ENCODE data around the gene GPR107. TPM values are rescaled to one million over a fixed set of nuclear protein-coding genes. Genes with fewer than 3 reads are reported as not detected.

Gene GPR107
- total RNA-seq, 4 donors from 2014 or later, result 13.5 to 20.7 (median 17.5) TPM

- Histone ChIP-seq H3K27me3 (no peaks in the 10 kb centered on the region), H3K36me3 (peaks cover 0 to 17% of the 10 kb centered on the region in 2 donors), H3K27ac (peak overlapping the region in 1 of 4 donors; percentile 47), H3K4me3 (no peak overlapping the region), H3K4me1 (peaks cover 15 to 21% of the 10 kb centered on the region in 2 donors), H3K9me3 (no peaks in the 10 kb centered on the region)
- intact Hi-C loops (cut with DNase I; ENCODE audit: low total_unique reads) (no loop called here), in situ Hi-C loops (cut with MboI; ENCODE audit: low sequenced_read_pairs in 4 of 4) (loop anchor here in 1 of 4 donors (25.0 kb wide), 1 partner anchor 185 kb away; no protein-coding TSS in a partner anchor)
- ATAC-seq (no peak), DNase-seq (no peak)
- TF ChIP-seq CTCF (IDR thresholded peaks at IDR 0.05 in 4 of 5, conservative IDR thresholded peaks at IDR 0.05 in 1 of 5) (no peak), POLR2A (IDR thresholded peaks at IDR 0.05) (no peak)
These were observed 19.0 kb downstream of the GPR107 start for GRCh38 chr9:130072515-130073235.

GRCh38 chr9:130073373-130073772 is 19.7 kb downstream of the GPR107 start:
- intact Hi-C loops (cut with DNase I; ENCODE audit: low total_unique reads) (no loop called here), in situ Hi-C loops (cut with MboI; ENCODE audit: low sequenced_read_pairs in 4 of 4) (loop anchor here in 1 of 4 donors (25.0 kb wide), 1 partner anchor 186 kb away; no protein-coding TSS in a partner anchor)
- Histone ChIP-seq H3K36me3 (peaks cover 0 to 22% of the 10 kb centered on the region in 2 donors), H3K27ac (peak overlapping the region in 2 of 4 donors; percentile 40 to 47), H3K4me3 (no peak overlapping the region), H3K27me3 (no peaks in the 10 kb centered on the region), H3K9me3 (no peaks in the 10 kb centered on the region), H3K4me1 (peaks cover 14 to 21% of the 10 kb centered on the region in 2 donors)
- DNase-seq (no peak), ATAC-seq (no peak)
- TF ChIP-seq POLR2A (IDR thresholded peaks at IDR 0.05) (no peak), CTCF (IDR thresholded peaks at IDR 0.05 in 4 of 5, conservative IDR thresholded peaks at IDR 0.05 in 1 of 5) (no peak)

- ATAC-seq, result no peak
- H3K4me1 ChIP-seq, result peaks cover 2 to 10% of the 10 kb centered on the region in 2 donors
- no peaks in the 10 kb centered on the region for H3K9me3 ChIP-seq
- H3K36me3 ChIP-seq, result peaks cover 4 to 60% of the 10 kb centered on the region in 2 donors
- TF ChIP-seq CTCF (IDR thresholded peaks at IDR 0.05 in 4 of 5, conservative IDR thresholded peaks at IDR 0.05 in 1 of 5) (no peak), POLR2A (IDR thresholded peaks at IDR 0.05) (no peak)
- H3K27ac ChIP-seq, result no peak overlapping the region
- DNase-seq, result no peak
- H3K27me3 ChIP-seq, result no peaks in the 10 kb centered on the region
- intact Hi-C loops (cut with DNase I; ENCODE audit: low total_unique reads), result no loop called here
- in situ Hi-C loops (cut with MboI; ENCODE audit: low sequenced_read_pairs in 4 of 4), result loop anchor here in 1 of 4 donors (25.0 kb wide), 1 partner anchor 191 kb away; no protein-coding TSS in a partner anchor
- H3K4me3 ChIP-seq, result no peak overlapping the region
These were observed 24.8 kb downstream of the GPR107 start for GRCh38 chr9:130078547-130078946.

GRCh38 chr9:130084337-130084736 is 30.6 kb downstream of the GPR107 start:
- ATAC-seq (no peak), DNase-seq (no peak)
- in situ Hi-C loops (cut with MboI; ENCODE audit: low sequenced_read_pairs in 4 of 4), result loop anchor here in 1 of 4 donors (25.0 kb wide), 1 partner anchor 197 kb away; no protein-coding TSS in a partner anchor
- H3K27me3 ChIP-seq, result no peaks in the 10 kb centered on the region
- H3K9me3 ChIP-seq, result no peaks in the 10 kb centered on the region
- peaks cover 4 to 61% of the 10 kb centered on the region in 2 donors for H3K36me3 ChIP-seq
- intact Hi-C loops (cut with DNase I; ENCODE audit: low total_unique reads), result no loop called here
- no peak overlapping the region for H3K27ac ChIP-seq
- no peaks in the 10 kb centered on the region for H3K4me1 ChIP-seq
- no peak overlapping the region for H3K4me3 ChIP-seq
- TF ChIP-seq POLR2A (IDR thresholded peaks at IDR 0.05) (no peak), CTCF (IDR thresholded peaks at IDR 0.05 in 4 of 5, conservative IDR thresholded peaks at IDR 0.05 in 1 of 5) (no peak)
